GM13976 (cell line): ENCODE results near the gene SLFN13.

Experiments
- DNase-seq: peaks from one replicate; pipeline ENCODE4 v3.0.0; 2012; ENCODE audit warnings: low spot score
- in situ Hi-C: fragments of 300-500 bp; cut with MboI; formaldehyde crosslinking; loops from one replicate; pipeline ENCODE4 v1.12.0; 2022; ENCODE audit warnings: low sequenced_read_pairs, mixed read lengths, inconsistent platforms; ENCODE audit not compliant: unreplicated experiment
- TF ChIP-seq, protein P1 (sequence below): IDR thresholded peaks from 2 replicates; pipeline ENCODE4 v1.5.1; 2012; ENCODE audit warnings: borderline replicate concordance, mild to moderate bottlenecking; ENCODE audit not compliant: insufficient read depth; ENCODE audit errors: extremely low read depth, missing control alignments, control extremely low read depth

SLFN13 gene

DNA sequence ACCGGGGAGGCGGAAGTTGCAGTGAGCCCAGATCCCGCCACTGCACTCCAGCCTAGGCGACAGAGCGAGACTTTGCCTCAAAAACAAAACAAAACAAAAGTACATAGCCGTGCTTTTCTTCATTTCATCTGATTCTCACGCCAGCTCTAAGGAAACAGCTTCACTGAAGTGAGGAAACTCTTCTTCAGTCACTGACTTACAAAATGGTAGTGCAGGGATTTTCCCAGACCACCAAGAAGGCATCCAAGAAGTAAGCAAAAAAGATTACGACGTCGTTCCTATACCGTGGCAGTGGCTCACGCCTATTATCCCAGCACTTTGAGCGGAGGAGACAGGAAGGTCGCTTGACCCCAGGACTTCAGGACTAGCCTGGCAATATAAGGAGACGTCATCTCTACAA, 40.4 kb upstream of the SLFN13 start:
- in situ Hi-C loops: no loop called here
- TF ChIP-seq, protein P1, sequence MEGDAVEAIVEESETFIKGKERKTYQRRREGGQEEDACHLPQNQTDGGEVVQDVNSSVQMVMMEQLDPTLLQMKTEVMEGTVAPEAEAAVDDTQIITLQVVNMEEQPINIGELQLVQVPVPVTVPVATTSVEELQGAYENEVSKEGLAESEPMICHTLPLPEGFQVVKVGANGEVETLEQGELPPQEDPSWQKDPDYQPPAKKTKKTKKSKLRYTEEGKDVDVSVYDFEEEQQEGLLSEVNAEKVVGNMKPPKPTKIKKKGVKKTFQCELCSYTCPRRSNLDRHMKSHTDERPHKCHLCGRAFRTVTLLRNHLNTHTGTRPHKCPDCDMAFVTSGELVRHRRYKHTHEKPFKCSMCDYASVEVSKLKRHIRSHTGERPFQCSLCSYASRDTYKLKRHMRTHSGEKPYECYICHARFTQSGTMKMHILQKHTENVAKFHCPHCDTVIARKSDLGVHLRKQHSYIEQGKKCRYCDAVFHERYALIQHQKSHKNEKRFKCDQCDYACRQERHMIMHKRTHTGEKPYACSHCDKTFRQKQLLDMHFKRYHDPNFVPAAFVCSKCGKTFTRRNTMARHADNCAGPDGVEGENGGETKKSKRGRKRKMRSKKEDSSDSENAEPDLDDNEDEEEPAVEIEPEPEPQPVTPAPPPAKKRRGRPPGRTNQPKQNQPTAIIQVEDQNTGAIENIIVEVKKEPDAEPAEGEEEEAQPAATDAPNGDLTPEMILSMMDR: no peak
- no peak for DNase-seq

DNA sequence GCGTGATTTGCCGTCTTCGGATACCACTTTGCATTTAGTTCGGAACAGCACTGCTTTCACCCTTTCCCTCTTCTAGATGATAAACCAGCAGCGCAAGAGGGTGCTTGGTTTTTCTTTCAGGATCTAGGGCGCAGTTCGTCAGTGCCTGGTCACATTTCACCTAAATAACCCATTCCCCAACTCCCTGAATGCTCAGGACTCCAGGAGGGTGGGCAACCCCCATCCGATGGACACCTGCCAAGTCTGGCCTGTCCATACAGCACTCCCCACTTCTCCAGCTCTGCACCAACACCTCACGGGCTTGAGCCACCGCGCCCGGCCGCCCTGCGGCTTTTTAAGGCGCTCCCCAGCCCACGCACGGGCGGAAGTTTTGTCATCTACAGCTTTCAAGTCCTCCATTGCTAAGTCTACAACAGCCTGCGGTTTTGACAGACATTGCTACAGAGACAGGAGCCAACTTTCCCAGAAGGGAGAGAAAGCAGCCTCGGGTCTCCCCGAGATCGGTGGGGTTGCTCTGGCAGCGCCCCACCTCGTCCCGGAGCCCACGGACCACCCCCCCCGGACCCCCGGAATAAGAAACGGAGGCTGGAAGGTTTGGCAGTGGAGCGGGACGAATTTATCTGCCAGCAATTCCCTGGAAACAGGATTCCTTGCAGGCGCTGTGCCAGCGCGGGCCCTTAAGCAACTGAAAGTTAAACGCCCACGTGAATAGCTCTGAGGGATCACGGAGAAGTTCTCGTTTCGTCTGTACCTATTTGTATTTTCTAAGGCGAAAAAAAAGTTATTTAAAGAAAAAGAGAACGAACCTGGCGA, 38.6 kb upstream of the SLFN13 start:
- TF ChIP-seq, protein P1: no peak
- in situ Hi-C loops: no loop called here
- DNase-seq: peak; percentile 90

DNA sequence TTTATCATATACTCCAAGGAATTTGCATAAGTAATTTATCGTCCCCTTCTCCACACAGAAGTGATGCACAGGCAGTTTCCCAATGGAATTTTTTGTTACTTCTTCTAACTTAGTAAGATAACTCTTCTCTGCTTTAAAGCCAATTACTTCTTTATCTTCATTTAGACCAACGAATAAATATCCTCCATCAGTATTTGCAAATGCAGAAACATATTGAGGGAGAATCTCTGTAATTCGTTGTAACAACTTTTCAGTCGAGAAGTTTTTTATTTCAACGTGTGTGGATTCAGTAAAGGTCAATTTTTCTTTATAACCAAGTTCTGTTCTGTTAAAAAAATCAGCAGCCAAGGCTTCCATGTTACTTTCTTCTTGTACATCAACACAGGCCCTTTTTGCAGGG, 30.7 kb upstream of the SLFN13 start:
- TF ChIP-seq, protein P1: no peak
- in situ Hi-C loops: no loop called here
- no peak for DNase-seq

DNA sequence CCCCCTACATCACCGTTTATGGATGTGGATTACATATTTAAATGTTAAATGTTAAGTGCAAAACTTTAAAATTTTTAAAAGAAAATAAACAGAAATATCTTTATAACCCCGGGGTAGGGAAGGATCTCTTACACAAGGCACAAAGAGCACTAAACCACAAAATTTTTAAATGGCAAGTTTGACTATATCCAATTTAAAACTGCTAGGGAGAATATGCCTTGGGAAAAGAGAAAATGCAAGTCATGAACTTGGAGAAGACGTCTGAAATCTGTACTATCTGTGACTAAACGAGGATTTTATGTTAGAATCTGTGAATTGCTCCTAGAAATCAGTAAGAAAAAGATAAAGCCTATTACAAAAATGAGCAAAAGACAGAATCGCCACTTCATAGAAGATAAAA, 28.7 kb upstream of the SLFN13 start:
- TF ChIP-seq, protein P1: no peak
- in situ Hi-C loops: no loop called here
- no peak for DNase-seq

DNA sequence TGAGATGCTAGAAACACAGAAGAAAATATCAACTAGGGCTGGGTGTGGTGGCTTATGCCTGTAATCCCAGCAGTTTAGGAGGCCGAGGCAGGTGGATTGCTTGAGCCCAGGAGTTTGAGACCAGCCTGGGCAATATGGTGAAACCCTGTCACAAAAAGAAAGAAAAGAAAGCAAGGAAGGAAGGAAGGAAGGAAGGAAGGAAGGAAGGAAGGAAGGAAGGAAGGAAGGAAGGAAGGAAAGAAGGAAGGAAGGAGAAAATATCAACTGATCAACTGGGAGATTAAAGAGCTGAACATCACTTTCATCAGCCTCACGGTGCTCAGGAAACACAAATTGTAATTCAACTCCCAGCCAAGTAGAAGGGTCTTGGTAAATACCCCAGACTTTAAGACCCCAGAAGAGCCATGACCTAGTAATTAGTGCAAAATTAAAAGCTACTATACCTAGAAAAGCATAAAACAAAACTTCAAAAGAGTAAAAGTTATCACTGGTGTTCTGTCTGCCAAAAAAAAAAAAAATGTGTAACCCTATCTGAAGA, 27.8 kb upstream of the SLFN13 start:
- in situ Hi-C loops: no loop called here
- no peak for DNase-seq
- TF ChIP-seq, protein P1: no peak

DNA sequence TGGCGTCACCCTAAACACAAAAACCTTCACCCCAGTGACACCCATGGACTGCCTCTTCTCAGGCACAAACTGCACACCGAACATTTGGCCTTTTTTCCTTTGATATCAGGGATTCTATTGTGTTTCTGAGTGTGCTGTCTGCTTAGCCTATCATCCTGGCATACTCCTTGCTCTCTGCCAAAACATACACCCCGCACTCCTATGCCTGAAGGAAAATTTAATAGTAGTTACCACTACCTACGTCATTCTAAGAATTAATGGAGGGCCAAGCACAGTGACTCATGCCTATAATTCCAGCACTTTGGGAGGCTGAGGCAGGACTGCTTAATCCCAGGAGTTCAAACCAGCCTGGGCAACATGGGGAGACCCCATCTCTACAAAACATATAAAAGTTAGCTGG, 19.9 kb upstream of the SLFN13 start:
- in situ Hi-C loops: no loop called here
- DNase-seq: no peak
- TF ChIP-seq, protein P1: no peak
